Measurements from ENCODE around the gene NCAPD3.
"Not testable (repeated sequence)": the region's sequence is repeated elsewhere in the genome, so short reads cannot be mapped to it uniquely, and the experiment has no call there.

NCAPD3 gene

GRCh38 chr11:134202661-134203060, 21.1 kb downstream of the NCAPD3 start:
- no peak overlapping the region for H3K4me3 ChIP-seq
- H3K27me3 ChIP-seq: no peaks in the 10 kb centered on the region
- H3K4me2 ChIP-seq: no peak overlapping the region
- H3K36me3 ChIP-seq: peaks cover 87 to 98% (median 94%) of the 10 kb centered on the region in 11 experiments
- no peak for TF ChIP-seq Cebpa-rat (IDR thresholded peaks at IDR 0.05)
- no peak overlapping the region for H3K9ac ChIP-seq
- no peak overlapping the region for H3K27ac ChIP-seq
- H3K9me3 ChIP-seq (replicated peaks in 1 of 11): no peaks in the 10 kb centered on the region
- no peaks in the 10 kb centered on the region for H3K4me1 ChIP-seq
- H4K20me1 ChIP-seq: peaks cover 0 to 18% (median 0%) of the 10 kb centered on the region in 11 experiments; a peak in 6 of 22 replicates

GRCh38 chr11:134200688-134201087, 23.1 kb downstream of the NCAPD3 start:
- Histone ChIP-seq H3K27ac (no peak overlapping the region), H3K4me3 (no peak overlapping the region), H3K27me3 (no peaks in the 10 kb centered on the region), H3K4me2 (no peak overlapping the region), H4K20me1 (peaks cover 0 to 9% (median 0%) of the 10 kb centered on the region in 11 experiments; a peak in 6 of 22 replicates), H3K9ac (no peak overlapping the region), H3K9me3 (replicated peaks in 1 of 11) (no peaks in the 10 kb centered on the region), H3K36me3 (peaks cover 79 to 100% (median 99%) of the 10 kb centered on the region in 11 experiments), H3K4me1 (no peaks in the 10 kb centered on the region)
- no peak for TF ChIP-seq Cebpa-rat (IDR thresholded peaks at IDR 0.05)

GRCh38 chr11:134199531-134199930, 24.2 kb downstream of the NCAPD3 start:
- H4K20me1 ChIP-seq: peaks cover 0 to 9% (median 0%) of the 10 kb centered on the region in 11 experiments; a peak in 5 of 22 replicates
- H3K27ac ChIP-seq: no peak overlapping the region
- no peak overlapping the region for H3K4me3 ChIP-seq
- TF ChIP-seq Cebpa-rat (IDR thresholded peaks at IDR 0.05): no peak
- no peaks in the 10 kb centered on the region for H3K4me1 ChIP-seq
- peaks cover 75 to 100% (median 99%) of the 10 kb centered on the region in 11 experiments for H3K36me3 ChIP-seq
- H3K27me3 ChIP-seq: no peaks in the 10 kb centered on the region
- H3K4me2 ChIP-seq: no peak overlapping the region
- no peak overlapping the region for H3K9ac ChIP-seq
- H3K9me3 ChIP-seq (replicated peaks in 1 of 11): no peaks in the 10 kb centered on the region

GRCh38 chr11:134196756-134197155, 27.0 kb downstream of the NCAPD3 start:
- Histone ChIP-seq H4K20me1 (peaks cover 0 to 9% (median 0%) of the 10 kb centered on the region in 11 experiments; a peak in 3 of 22 replicates), H3K4me1 (no peaks in the 10 kb centered on the region), H3K27me3 (no peaks in the 10 kb centered on the region), H3K36me3 (peaks cover 70 to 100% (median 99%) of the 10 kb centered on the region in 11 experiments), H3K9ac (no peak overlapping the region), H3K27ac (no peak overlapping the region), H3K4me2 (no peak overlapping the region), H3K9me3 (replicated peaks in 1 of 11) (0 out of 22 replicates have a peak, but pooled peaks cover 0 to 1% (median 0%) of the 10 kb centered on the region in 11 experiments), H3K4me3 (no peak overlapping the region)
- no peak for TF ChIP-seq Cebpa-rat (IDR thresholded peaks at IDR 0.05)

GRCh38 chr11:134188092-134188491, 35.7 kb downstream of the NCAPD3 start:
- H4K20me1 ChIP-seq, H3K27ac ChIP-seq, H3K4me2 ChIP-seq, H3K9ac ChIP-seq, H3K27me3 ChIP-seq, H3K4me1 ChIP-seq, H3K4me3 ChIP-seq: not testable (repeated sequence)
- H3K9me3 ChIP-seq (replicated peaks in 1 of 11): peaks cover 12 to 37% (median 28%) of the 10 kb centered on the region in 11 experiments
- H3K36me3 ChIP-seq: peaks cover 91 to 100% (median 98%) of the 10 kb centered on the region in 11 experiments

- no peaks in the 10 kb centered on the region for H3K27me3 ChIP-seq
- no peak overlapping the region for H3K27ac ChIP-seq
- no peaks in the 10 kb centered on the region for H3K4me1 ChIP-seq
- peak in 1 of 11 experiments; percentile 66; a peak in 2 of 22 replicates for TF ChIP-seq Cebpa-rat (IDR thresholded peaks at IDR 0.05)
- H3K4me3 ChIP-seq: no peak overlapping the region
- H3K9me3 ChIP-seq (replicated peaks in 1 of 11): no peaks in the 10 kb centered on the region
- H4K20me1 ChIP-seq: 0 out of 22 replicates have a peak, but pooled peaks cover 0 to 8% (median 0%) of the 10 kb centered on the region in 11 experiments
- no peak overlapping the region for H3K9ac ChIP-seq
- H3K36me3 ChIP-seq: peaks cover 77 to 100% (median 97%) of the 10 kb centered on the region in 11 experiments
- no peak overlapping the region for H3K4me2 ChIP-seq
Measured at GRCh38 chr11:134181707-134182106, 42.1 kb downstream of the NCAPD3 start.

- no peak for TF ChIP-seq Cebpa-rat (IDR thresholded peaks at IDR 0.05)
- Histone ChIP-seq H4K20me1 (peaks cover 0 to 8% (median 0%) of the 10 kb centered on the region in 11 experiments; a peak in 4 of 22 replicates), H3K4me1 (no peaks in the 10 kb centered on the region), H3K4me3 (no peak overlapping the region), H3K27me3 (no peaks in the 10 kb centered on the region), H3K9ac (no peak overlapping the region), H3K27ac (no peak overlapping the region), H3K9me3 (replicated peaks in 1 of 11) (no peaks in the 10 kb centered on the region), H3K4me2 (no peak overlapping the region), H3K36me3 (peaks cover 84 to 100% (median 98%) of the 10 kb centered on the region in 11 experiments)
Measured at GRCh38 chr11:134178032-134178674, 45.6 kb downstream of the NCAPD3 start.

- H3K27ac ChIP-seq: no peak overlapping the region
- H3K9ac ChIP-seq: no peak overlapping the region
- H3K4me3 ChIP-seq: no peak overlapping the region
- H3K4me2 ChIP-seq: no peak overlapping the region
- no peaks in the 10 kb centered on the region for H3K4me1 ChIP-seq
- no peaks in the 10 kb centered on the region for H3K9me3 ChIP-seq (replicated peaks in 1 of 11)
- peaks cover 80 to 100% (median 98%) of the 10 kb centered on the region in 11 experiments for H3K36me3 ChIP-seq
- no peak for TF ChIP-seq Cebpa-rat (IDR thresholded peaks at IDR 0.05)
- H3K27me3 ChIP-seq: no peaks in the 10 kb centered on the region
- peaks cover 0 to 24% (median 0%) of the 10 kb centered on the region in 11 experiments; a peak in 4 of 22 replicates for H4K20me1 ChIP-seq
Measured at GRCh38 chr11:134176284-134176683, 47.5 kb downstream of the NCAPD3 start.

- no peak overlapping the region for H3K4me3 ChIP-seq
- no peak overlapping the region for H3K4me2 ChIP-seq
- H3K27me3 ChIP-seq: no peaks in the 10 kb centered on the region
- H3K9ac ChIP-seq: no peak overlapping the region
- H4K20me1 ChIP-seq: peaks cover 0 to 30% (median 0%) of the 10 kb centered on the region in 11 experiments; a peak in 5 of 22 replicates
- H3K4me1 ChIP-seq: no peaks in the 10 kb centered on the region
- peaks cover 90 to 100% (median 100%) of the 10 kb centered on the region in 11 experiments for H3K36me3 ChIP-seq
- TF ChIP-seq Cebpa-rat (IDR thresholded peaks at IDR 0.05): no peak
- no peak overlapping the region for H3K27ac ChIP-seq
- no peaks in the 10 kb centered on the region for H3K9me3 ChIP-seq (replicated peaks in 1 of 11)
Measured at GRCh38 chr11:134173296-134173695, 50.5 kb downstream of the NCAPD3 start.

GRCh38 chr11:134171951-134172350, 51.8 kb downstream of the NCAPD3 start:
- H3K36me3 ChIP-seq: peaks cover 85 to 100% (median 99%) of the 10 kb centered on the region in 11 experiments
- no peak overlapping the region for H3K4me2 ChIP-seq
- H3K4me1 ChIP-seq: no peaks in the 10 kb centered on the region
- H3K9me3 ChIP-seq (replicated peaks in 1 of 11): no peaks in the 10 kb centered on the region
- no peaks in the 10 kb centered on the region for H3K27me3 ChIP-seq
- no peak overlapping the region for H3K9ac ChIP-seq
- no peak overlapping the region for H3K27ac ChIP-seq
- H4K20me1 ChIP-seq: peaks cover 0 to 30% (median 0%) of the 10 kb centered on the region in 11 experiments; a peak in 5 of 22 replicates
- TF ChIP-seq Cebpa-rat (IDR thresholded peaks at IDR 0.05): no peak
- no peak overlapping the region for H3K4me3 ChIP-seq

All from BLaER1 treated with 17β-estradiol and CSF1 and Interleukin-3, amounts not matched to agents 10 nM and 100 nM (cell line).